HepG2 (cell line): ENCODE data around the gene MBD3L5. TPM values are rescaled to one million over a fixed set of nuclear protein-coding genes. Genes with fewer than 3 reads are reported as not detected.

ENCODE experiments used
- AGO1 ChIP-seq: fragments of 200-400 bp; formaldehyde crosslinking; IDR thresholded peaks from 2 replicates; pipeline ENCODE4 v1.6.1; 2017; ENCODE audit warnings: mild to moderate bottlenecking, low read depth, low read length, moderate library complexity; ENCODE audit not compliant: poor library complexity, severe bottlenecking
- BATF2 ChIP-seq: sonication (generic); formaldehyde crosslinking; IDR thresholded peaks from 2 replicates; pipeline ENCODE4 v1.8.0; 2022; ENCODE audit warnings: mild to moderate bottlenecking, missing genetic modification reagents, moderate library complexity
- FLYWCH1 ChIP-seq: sonication (generic); formaldehyde crosslinking; IDR thresholded peaks from 2 replicates; pipeline ENCODE4 v1.8.1; 2023; ENCODE audit warnings: mild to moderate bottlenecking, missing genetic modification reagents
- FOXK2 ChIP-seq: fragments of 450-650 bp; IDR thresholded peaks from 2 replicates; pipeline ENCODE4 v1.6.1; 2016
- GATA4 ChIP-seq: sonication (generic); IDR thresholded peaks from 2 replicates; pipeline ENCODE4 v1.6.1; 2016; ENCODE audit warnings: antibody characterized with exemption, low read depth, borderline replicate concordance
- HDAC1 ChIP-seq: sonication (generic); formaldehyde crosslinking; IDR thresholded peaks from 2 replicates; pipeline ENCODE4 v1.5.1; 2020; ENCODE audit warnings: mild to moderate bottlenecking, missing genetic modification reagents
- MED8 ChIP-seq: sonication (generic); formaldehyde crosslinking; IDR thresholded peaks from 2 replicates; pipeline ENCODE4 v1.8.1; 2023; ENCODE audit warnings: mild to moderate bottlenecking, missing genetic modification reagents; ENCODE audit not compliant: insufficient replicate concordance
- MIER3 ChIP-seq: IDR thresholded peaks from 2 replicates; pipeline ENCODE4 v1.6.1; 2016; ENCODE audit warnings: missing compliant biosample characterization, borderline replicate concordance
- POGK ChIP-seq: sonication (generic); formaldehyde crosslinking; conservative IDR thresholded peaks from 2 replicates; pipeline ENCODE4 v1.8.0; 2022; ENCODE audit warnings: mild to moderate bottlenecking, moderate library complexity, missing genetic modification reagents
- POLR2A ChIP-seq, 2 experiments: IDR thresholded peaks; 2 replicates each; pipeline ENCODE4 v1.6.1; 2011; ENCODE audit warnings: low read depth in 2 of 2, low read length in 2 of 2, mild to moderate bottlenecking in 1 of 2, moderate library complexity in 1 of 2; ENCODE audit not compliant: insufficient read depth in 1 of 2
- SIX1 ChIP-seq: sonication (generic); formaldehyde crosslinking; IDR thresholded peaks from 2 replicates; pipeline ENCODE4 v1.4.0; 2020; ENCODE audit warnings: missing genetic modification reagents, borderline replicate concordance
- SP5 ChIP-seq: IDR thresholded peaks from 2 replicates; pipeline ENCODE4 v1.6.1; 2016; ENCODE audit warnings: low read depth, borderline replicate concordance
- SRSF9 ChIP-seq: fragments of 200-400 bp; formaldehyde crosslinking; IDR thresholded peaks from 2 replicates; pipeline ENCODE4 v1.6.1; 2018; ENCODE audit warnings: borderline replicate concordance, mild to moderate bottlenecking, low read depth, low read length; ENCODE audit not compliant: insufficient read depth, poor library complexity, severe bottlenecking
- SSRP1 ChIP-seq: IDR thresholded peaks from 2 replicates; pipeline ENCODE4 v1.6.1; 2016; ENCODE audit warnings: control low read depth
- TCF7 ChIP-seq: sonication (generic); IDR thresholded peaks from 2 replicates; pipeline ENCODE4 v1.6.1; 2016; ENCODE audit warnings: antibody characterized with exemption, low read depth
- YY1 ChIP-seq: IDR thresholded peaks from 2 replicates; pipeline ENCODE4 v1.6.1; 2011; ENCODE audit warnings: low read length, low read depth, moderate library complexity, mild to moderate bottlenecking; ENCODE audit not compliant: insufficient read depth, insufficient replicate concordance
- ZNF101 ChIP-seq: sonication (generic); formaldehyde crosslinking; IDR thresholded peaks from 2 replicates; pipeline ENCODE4 v1.4.0; 2020; ENCODE audit warnings: mild to moderate bottlenecking, low read depth, missing genetic modification reagents, borderline replicate concordance
- ZNF12 ChIP-seq: sonication (generic); formaldehyde crosslinking; IDR thresholded peaks from 2 replicates; pipeline ENCODE4 v1.5.0; 2020; ENCODE audit warnings: missing genetic modification reagents
- ZNF317 ChIP-seq: sonication (generic); formaldehyde crosslinking; IDR thresholded peaks from 2 replicates; pipeline ENCODE4 v1.5.0; 2020; ENCODE audit warnings: mild to moderate bottlenecking, missing genetic modification reagents
- ZNF451 ChIP-seq: sonication (generic); formaldehyde crosslinking; IDR thresholded peaks from 2 replicates; pipeline ENCODE4 v1.5.0; 2020; ENCODE audit warnings: mild to moderate bottlenecking, missing genetic modification reagents
- ZNF709 ChIP-seq: sonication (generic); formaldehyde crosslinking; IDR thresholded peaks from 2 replicates; pipeline ENCODE4 v1.5.0; 2020; ENCODE audit warnings: mild to moderate bottlenecking, missing genetic modification reagents
- ZNF83 ChIP-seq: sonication (generic); formaldehyde crosslinking; IDR thresholded peaks from 2 replicates; pipeline ENCODE4 v1.4.0; 2020; ENCODE audit warnings: missing genetic modification reagents, mild to moderate bottlenecking, borderline replicate concordance
- polyA plus RNA-seq, 8 experiments: library from polyadenylated mRNA; depleted of rRNA in 3 of 8; stranded (reverse) in 7 of 8; unstranded in 1 of 8; fragments of >200 nt; fragmentation: Illumina TruSeq in 4 of 8; extraction: Trizol in 4 of 8; gene quantifications; 2 replicates each; pipeline versions ENCODE4 v1.2.1 to v1.2.3, GENCODE V29; 2011 to 2016; ENCODE audit warnings: low read depth in 4 of 8, missing spikeins in 1 of 8, mixed read lengths in 1 of 8; ENCODE audit not compliant: insufficient read depth in 1 of 8
- total RNA-seq, 5 experiments: library from RNA; depleted of rRNA; stranded (reverse); fragments of >200 nt; fragmentation: Illumina TruSeq; extraction: Trizol; gene quantifications; 2 replicates each; pipeline ENCODE4 v1.2.3, GENCODE V29; 2016; ENCODE audit warnings: low read depth in 1 of 5
- TF ChIP-seq, protein P1 (sequence below): sonication (generic); IDR thresholded peaks from 2 replicates; pipeline ENCODE4 v1.6.1; 2016; ENCODE audit warnings: low read depth, borderline replicate concordance
- TF ChIP-seq, protein P2 (sequence below): sonication (generic); formaldehyde crosslinking; IDR thresholded peaks from 2 replicates; pipeline ENCODE4 v1.4.0; 2020; ENCODE audit warnings: missing genetic modification reagents

MBD3L5 gene
- total and polyA plus RNA-seq, 2 of the 13 experiments (the other 11 are each of a cell fraction or from before 2014, with no cell fraction given) = not detected

GRCh38 chr19:7069042-7069903, 38.9 kb downstream of the MBD3L5 start, which contains the start of gene ZNF557 (continued):
- no peak; the same call in 1 of the 2 replicates for TF ChIP-seq FLYWCH1 (CRISPR knock-in tag)
- 0 out of 2 replicates have a peak, but pooled peaks have one; percentile 48 for TF ChIP-seq SSRP1 (CRISPR knock-in tag)
- TF ChIP-seq TCF7 = no peak
- TF ChIP-seq ZNF451 (CRISPR knock-in tag) = no peak
- peak; percentile 24 for TF ChIP-seq MED8 (CRISPR knock-in tag)
- no peak for TF ChIP-seq MIER3 (CRISPR knock-in tag)
- TF ChIP-seq POLR2A (IDR thresholded peaks at IDR 0.05; ENCODE audit: insufficient read depth in 1 of 2, low read depth in 2 of 2, low read length in 2 of 2) = peak; percentile 64 to 87
- TF ChIP-seq HDAC1 (CRISPR knock-in tag) = peak; percentile 89
- no peak for TF ChIP-seq ZNF83 (CRISPR knock-in tag)
- TF ChIP-seq, protein P1, sequence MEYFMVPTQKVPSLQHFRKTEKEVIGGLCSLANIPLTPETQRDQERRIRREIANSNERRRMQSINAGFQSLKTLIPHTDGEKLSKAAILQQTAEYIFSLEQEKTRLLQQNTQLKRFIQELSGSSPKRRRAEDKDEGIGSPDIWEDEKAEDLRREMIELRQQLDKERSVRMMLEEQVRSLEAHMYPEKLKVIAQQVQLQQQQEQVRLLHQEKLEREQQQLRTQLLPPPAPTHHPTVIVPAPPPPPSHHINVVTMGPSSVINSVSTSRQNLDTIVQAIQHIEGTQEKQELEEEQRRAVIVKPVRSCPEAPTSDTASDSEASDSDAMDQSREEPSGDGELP = peak; percentile 74; the same call in 1 of the 2 replicates
- peak; percentile 65; the same call in 1 of the 2 replicates for TF ChIP-seq ZNF709 (CRISPR knock-in tag)
- TF ChIP-seq GATA4 = peak; percentile 15; the same call in 1 of the 2 replicates
- TF ChIP-seq SRSF9 = no peak
- no peak for TF ChIP-seq ZNF101 (CRISPR knock-in tag)
- peak; percentile 60; the same call in 1 of the 2 replicates for TF ChIP-seq ZNF317
- TF ChIP-seq SP5 (CRISPR knock-in tag) = 0 out of 2 replicates have a peak, but pooled peaks have one; percentile 20
- TF ChIP-seq POGK (CRISPR knock-in tag) = no peak
- TF ChIP-seq SIX1 (CRISPR knock-in tag) = no peak
- TF ChIP-seq AGO1 = peak; percentile 75
- TF ChIP-seq FOXK2 = no peak
- TF ChIP-seq ZNF12 (CRISPR knock-in tag) = no peak
- TF ChIP-seq, protein P2, sequence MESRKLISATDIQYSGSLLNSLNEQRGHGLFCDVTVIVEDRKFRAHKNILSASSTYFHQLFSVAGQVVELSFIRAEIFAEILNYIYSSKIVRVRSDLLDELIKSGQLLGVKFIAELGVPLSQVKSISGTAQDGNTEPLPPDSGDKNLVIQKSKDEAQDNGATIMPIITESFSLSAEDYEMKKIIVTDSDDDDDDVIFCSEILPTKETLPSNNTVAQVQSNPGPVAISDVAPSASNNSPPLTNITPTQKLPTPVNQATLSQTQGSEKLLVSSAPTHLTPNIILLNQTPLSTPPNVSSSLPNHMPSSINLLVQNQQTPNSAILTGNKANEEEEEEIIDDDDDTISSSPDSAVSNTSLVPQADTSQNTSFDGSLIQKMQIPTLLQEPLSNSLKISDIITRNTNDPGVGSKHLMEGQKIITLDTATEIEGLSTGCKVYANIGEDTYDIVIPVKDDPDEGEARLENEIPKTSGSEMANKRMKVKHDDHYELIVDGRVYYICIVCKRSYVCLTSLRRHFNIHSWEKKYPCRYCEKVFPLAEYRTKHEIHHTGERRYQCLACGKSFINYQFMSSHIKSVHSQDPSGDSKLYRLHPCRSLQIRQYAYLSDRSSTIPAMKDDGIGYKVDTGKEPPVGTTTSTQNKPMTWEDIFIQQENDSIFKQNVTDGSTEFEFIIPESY (CRISPR knock-in tag) = no peak
- peak; percentile 28 for TF ChIP-seq YY1
- TF ChIP-seq BATF2 (CRISPR knock-in tag) = no peak
